HG03571 (cell line): Measurements from ENCODE around the gene OXSR1.
A peak's percentile ranks its signal among the peaks of the same experiment; 100 is the strongest.

Source experiments
- ATAC-seq: cut with Tn5 transposase; IDR thresholded peaks from one replicate; pipeline ENCODE4 v1.9.1; 2021; ENCODE audit not compliant: unreplicated experiment

The OXSR1 gene

GRCh38 chr3:38164952-38165721 lies at the start of gene OXSR1:
Gene OXSR1, plus strand, starts transcription at chr3:38165537. Its CDS starts 340 bp downstream, at chr3:38165877.
- ATAC-seq, result peak; percentile 94

DNA sequence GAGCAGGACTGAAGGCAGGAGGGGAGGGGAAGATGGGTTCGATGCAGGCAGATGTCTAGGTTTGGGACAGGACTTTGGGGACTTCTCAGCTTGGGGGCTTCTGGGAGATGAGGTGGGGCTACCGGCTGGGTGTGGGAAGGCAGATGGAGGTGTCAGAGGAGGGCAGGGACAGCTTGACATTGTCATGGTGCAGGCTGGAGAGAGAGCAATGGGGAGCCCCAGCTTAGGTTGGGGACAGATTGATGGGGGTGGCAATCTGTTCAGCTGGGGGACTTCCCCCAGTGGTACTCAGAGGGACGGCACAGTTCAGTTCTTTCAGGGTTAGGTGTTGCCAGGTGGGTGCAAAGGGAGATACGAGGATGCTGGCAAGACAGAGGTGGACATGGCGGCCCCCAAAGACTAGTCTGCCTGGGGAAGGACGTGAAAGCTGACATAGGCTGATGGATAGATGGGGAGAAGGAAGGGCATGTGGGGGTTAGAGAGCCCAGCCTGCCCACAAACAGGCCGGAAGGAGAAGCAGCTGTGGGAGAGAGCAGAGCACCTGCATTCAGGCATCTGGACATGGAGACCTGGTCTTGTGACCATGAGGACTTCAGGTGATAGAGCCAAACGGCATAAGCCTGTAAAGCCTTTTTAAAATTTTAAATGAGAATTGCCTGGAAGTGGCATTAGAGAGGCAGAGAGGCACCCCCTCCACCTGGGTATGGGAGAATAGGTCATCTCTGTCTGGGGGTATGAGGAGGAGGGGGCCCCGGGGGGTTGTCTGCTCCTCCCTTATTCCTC lies 49.5 kb upstream of the OXSR1 start:
- no peak for ATAC-seq

GRCh38 chr3:38116471-38117162 lies 48.7 kb upstream of the OXSR1 start:
- no peak for ATAC-seq

DNA sequence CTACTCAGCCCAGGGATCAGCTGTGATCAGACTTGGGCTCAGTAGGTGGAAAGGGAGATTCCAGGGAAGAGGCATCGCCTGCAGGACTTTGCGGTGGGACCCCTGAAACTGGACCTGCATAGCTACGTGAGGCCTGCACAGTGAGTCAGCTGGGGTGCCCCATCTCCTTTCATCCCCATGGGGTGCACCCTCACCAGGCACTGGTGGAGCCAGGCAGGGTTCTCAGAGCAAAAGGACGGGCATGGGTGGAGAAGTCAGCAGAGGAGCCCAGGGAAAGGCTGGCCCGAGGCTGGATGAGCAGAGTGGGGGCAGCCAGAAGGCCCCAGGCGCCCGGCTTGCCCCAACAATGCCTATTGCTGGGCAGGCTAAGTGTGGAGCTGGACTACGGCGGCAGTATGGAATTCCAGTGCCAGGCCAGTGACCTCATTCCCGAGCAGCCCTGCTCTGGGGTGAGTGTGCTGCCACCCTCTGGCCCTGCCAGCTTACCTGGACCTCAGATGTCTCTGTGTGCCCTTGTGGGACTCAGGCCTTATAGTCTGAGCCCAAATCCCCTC lies 48.1 kb upstream of the OXSR1 start:
- no peak for ATAC-seq

GRCh38 chr3:38117748-38118420 lies 47.5 kb upstream of the OXSR1 start:
- ATAC-seq, result peak; percentile 60

- ATAC-seq, result no peak
These were observed 46.7 kb upstream of the OXSR1 start for GRCh38 chr3:38118421-38119247.

DNA sequence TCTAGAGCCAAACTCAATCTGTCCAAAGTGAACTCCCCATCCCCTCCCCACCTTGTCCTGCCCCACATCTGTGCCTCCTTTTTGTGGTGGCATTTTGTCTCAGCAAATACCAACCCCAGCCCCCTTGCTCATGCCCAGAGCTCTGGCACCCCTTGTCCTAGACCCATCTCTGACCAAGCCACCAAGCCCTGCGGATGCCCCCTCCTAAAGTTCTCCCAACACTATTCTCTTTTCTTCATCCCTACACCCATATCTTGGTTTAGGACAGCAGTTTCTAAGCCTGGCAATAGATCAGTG lies 46.1 kb upstream of the OXSR1 start:
- ATAC-seq, result no peak

DNA sequence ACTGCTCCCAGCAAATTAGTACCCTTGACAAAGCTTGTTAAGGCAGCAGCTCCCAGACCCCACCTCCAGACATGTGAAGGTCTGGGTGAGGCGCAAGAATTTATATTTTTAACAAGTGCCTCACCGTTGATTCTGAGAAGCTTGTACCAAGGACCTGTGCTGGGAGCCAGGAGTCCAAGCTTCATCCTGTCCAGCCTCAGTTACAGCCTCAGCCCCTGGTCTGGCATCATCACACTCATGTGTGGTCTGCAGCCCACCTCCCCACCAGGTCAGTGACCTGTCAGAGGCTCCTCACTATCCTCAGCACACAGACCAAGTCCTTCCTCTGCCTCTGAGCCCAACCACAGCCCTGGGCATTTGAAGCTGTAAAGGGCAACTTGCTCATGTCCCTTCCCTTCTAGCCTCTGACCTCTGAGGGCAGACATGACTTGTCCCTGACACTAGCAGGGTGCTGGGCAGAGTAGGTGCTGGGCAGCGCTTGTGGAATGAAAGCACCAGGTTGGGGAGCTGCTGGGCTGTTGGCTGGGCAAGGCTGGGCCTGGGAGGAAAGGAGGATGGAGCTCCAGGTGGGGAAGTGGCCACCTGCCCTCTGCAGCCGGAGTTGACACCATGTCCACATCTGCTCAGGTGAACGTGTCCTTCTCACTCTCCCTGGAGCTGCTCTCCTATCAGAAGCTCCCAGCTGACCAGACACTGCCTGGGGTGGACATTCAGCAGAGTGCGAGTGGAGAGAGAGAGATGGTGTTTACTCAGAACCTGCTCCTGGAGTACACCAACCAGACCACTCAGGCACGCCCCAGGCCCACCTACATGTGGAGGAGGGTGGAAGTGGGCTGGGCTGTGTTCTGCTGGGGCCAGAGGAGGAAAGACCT lies 45.3 kb upstream of the OXSR1 start:
- no peak for ATAC-seq

DNA sequence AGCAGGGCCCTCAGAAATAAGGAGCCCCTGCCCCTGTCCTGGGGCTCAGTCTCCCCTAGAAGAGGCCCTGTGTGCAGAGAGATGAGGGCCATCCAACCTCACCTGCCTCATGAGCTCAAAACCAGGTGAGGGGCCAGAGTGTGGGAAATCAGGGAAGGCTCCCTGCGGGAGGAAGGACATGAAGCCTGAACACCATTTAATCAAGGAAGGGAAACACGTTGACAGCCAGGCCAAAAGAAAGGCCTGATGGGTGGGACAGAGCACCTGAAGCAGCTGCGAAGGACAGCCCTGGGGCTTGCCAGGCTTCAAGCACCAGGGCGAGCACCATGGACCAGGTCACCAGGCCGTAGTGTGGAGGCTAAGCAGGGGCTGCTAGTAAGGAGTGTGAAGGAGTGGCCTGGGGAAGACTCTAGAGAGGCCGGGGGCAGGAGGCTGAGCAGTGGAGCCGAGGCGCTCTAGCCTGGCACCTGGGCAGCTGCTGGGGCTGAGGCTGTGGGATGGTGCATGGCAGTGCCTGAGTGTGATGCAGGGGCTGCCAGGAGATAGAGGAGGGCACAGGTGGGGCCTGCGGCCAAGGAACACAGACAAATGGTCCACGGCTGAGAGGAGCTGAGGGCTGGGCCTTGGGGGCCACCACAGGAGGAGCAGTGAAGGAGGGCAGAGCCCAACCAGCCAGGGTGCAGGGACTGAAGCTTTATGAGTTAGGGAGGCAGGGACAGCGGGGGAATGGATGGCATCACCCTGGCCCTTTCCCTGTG lies 44.5 kb upstream of the OXSR1 start:
- ATAC-seq, result no peak

- no peak for ATAC-seq
These were observed 43.9 kb upstream of the OXSR1 start for GRCh38 chr3:38121451-38121831.

DNA sequence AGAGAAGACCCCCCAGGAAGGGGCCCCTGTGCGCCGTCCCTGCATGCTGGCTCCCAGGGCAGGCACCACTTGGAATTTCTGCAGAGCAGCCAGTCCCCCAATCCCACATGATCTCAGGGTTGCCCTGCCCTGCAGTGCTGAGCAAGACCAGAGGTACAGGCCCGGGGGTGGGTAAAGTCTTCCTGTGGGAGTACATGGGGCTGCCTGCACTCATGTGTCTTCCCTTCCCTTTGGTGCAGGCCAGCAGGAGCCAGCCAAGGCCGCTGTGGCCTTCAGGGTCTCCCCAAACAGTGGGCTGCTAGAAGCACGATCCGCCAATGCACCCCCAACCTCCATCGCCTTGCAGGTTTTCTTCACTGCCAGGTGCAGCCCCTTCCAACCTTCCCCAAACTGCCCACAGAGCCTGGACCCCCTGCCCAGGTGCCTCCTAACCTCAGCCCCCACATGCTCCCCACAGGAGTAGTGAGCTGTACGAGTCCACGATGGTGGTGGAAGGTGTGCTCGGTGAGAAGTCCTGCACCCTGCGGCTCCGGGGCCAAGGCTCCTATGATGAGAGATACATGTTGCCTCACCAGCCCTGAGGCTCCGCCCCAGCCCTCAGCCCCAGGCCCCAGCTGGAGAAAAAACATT lies 43.4 kb upstream of the OXSR1 start:
- no peak for ATAC-seq

GRCh38 chr3:38122712-38123290 lies 42.5 kb upstream of the OXSR1 start:
- no peak for ATAC-seq

DNA sequence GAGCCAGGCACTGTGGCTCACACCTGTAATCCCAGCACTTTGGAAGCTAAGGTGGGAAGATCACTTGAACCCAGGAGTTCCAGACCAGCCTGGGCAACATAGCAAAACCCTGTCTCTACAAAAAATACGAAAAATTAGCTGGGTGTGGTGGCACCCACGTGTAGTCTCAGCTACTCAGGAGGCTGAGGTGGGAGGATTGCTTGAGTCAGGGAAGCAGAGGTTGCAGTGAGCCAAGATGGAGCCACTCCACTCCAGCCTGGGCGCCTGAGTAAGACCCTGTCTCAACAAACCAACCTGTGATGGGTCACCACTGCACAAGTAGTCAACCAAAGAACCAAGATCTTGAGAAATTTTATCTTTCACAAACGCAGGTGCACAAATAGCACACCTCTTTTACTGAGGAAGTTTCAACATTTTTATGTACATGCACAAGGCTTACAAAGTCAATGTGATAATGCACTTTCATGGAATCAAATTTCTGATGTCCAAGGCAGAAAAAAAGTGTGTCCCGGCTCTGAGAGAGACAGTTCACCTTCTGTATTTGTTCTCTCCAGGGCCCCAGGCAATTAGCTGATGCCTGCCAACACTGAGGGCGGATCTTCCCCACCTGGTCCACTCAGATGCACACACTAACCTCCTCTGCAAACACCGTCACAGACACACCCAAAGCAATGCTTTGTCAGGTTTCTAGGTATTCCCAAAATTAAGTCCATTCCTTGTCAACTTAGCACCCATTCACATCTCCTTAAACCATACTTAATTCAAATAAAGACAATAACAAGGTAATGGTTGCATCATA lies 40.8 kb upstream of the OXSR1 start:
- no peak for ATAC-seq

DNA sequence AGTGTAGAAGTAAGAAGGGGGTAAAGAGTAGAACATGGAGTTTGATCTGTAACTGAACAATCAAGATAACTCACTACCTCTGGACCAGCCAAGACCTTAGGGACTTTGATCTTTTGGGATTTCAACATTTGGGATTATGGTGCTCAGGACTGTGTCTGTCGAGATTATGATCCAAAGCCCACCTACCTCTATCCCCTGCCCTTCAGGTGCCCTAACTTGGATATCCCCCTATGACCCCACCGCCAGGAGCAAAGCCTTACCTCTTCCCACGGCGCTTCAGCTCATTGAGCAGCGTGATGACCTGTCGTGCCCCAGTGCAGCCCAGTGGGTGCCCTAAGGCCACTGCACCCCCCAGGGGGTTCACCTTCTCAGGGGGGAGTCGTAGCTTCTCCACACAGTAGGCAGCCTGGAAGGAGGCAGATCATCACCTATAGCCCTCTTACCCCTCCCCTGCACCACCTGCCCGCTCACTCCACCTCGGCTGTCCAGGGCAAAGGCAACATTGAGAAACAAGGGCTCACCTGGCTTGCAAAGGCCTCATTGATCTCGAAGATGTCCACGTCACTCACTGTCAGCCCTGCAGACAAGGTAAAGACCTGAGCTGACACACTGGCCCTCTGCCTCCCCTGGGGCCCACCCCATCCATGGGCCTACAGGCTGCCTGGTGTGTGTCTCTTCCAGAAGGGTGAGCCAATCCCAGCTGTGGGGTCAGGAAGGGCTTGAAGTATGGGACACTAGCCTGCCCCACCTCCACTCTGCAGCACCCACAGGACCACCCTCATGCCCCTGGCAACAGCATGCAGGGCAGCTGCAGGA lies 39.8 kb upstream of the OXSR1 start:
- ATAC-seq, result no peak

GRCh38 chr3:38126121-38126892 lies 39.0 kb upstream of the OXSR1 start:
- ATAC-seq, result no peak
